ENCODE results near the gene JAM3.

GRCh38 chr11:134120921-134121526, 52.2 kb downstream of the JAM3 start:
- TF ChIP-seq CTCF (conservative IDR thresholded peaks at IDR 0.05; ENCODE audit: low read depth, low read length) (no peak), EZH2 (IDR thresholded peaks at IDR 0.05; ENCODE audit: borderline replicate concordance, low read depth, low read length, poor library complexity, severe bottlenecking) (no peak)

Data from A673 (cell line).